Measurements from ENCODE around the gene SCRN3. TPM values are rescaled to one million over a fixed set of nuclear protein-coding genes. Genes with fewer than 3 reads are reported as not detected.
A peak's percentile ranks its signal among the peaks of the same experiment; 100 is the strongest.
"Not testable (repeated sequence)": the region's sequence is repeated elsewhere in the genome, so short reads cannot be mapped to it uniquely, and the experiment has no call there.

The SCRN3 gene
- total RNA-seq, 2 experiments from 2014 or later: 16.8 to 16.9 TPM

DNA sequence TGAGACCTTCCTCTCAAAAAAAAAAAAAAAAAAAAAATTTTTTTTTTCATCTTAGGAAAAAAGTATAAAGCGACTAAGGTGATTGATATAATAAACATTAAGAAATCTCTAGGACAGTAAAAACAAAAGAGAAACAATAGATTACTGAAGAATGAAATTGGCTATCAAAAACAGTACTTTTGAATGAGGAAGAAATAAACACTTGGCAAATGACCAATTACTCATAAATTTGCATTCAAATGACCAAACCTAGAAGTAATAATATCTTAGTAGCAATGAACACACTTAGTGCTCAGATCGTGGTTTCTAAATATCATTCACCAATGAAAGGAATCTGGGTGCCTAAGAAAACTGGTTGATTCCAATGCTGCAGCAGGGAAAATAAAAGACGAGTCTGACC, 10.3 kb upstream of the SCRN3 start:
- Mint-ChIP-seq H3K27me3 (no peaks in the 10 kb centered on the region), H3K4me3 (no peak overlapping the region), H3K27ac (no peak overlapping the region), H3K4me1 (peaks cover 10% of the 10 kb centered on the region), H3K36me3 (ENCODE audit: low read depth) (peaks cover 41% of the 10 kb centered on the region), H3K9me3 (no peaks in the 10 kb centered on the region)
- POLR2A ChIA-PET: no interaction called here
- CTCF ChIA-PET: no interaction called here
- DNase-seq: no peak

DNA sequence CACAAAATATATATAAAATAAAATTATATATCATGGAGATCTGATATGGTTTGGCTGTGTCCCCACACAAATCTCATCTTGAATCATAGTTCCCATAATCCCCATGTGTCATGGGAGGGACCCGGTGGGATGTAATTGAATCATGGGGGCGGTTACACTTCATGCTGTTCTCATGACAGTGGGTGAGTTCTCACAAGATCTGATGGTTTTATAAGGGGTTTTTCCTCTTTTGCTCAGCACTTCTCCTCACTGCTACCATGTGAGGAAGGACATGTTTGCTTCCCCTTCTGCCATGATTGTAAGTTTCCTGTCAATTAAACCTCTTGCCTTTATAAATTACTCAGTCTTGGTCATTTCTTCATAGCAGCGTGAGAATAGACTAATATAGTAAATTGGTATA, 6.8 kb upstream of the SCRN3 start:
- Mint-ChIP-seq H3K4me1 (peaks cover 24% of the 10 kb centered on the region), H3K36me3 (ENCODE audit: low read depth) (peaks cover 54% of the 10 kb centered on the region)
- H3K27ac Mint-ChIP-seq, CTCF ChIA-PET, DNase-seq, H3K4me3 Mint-ChIP-seq, H3K27me3 Mint-ChIP-seq, POLR2A ChIA-PET, H3K9me3 Mint-ChIP-seq: not testable (repeated sequence)

DNA sequence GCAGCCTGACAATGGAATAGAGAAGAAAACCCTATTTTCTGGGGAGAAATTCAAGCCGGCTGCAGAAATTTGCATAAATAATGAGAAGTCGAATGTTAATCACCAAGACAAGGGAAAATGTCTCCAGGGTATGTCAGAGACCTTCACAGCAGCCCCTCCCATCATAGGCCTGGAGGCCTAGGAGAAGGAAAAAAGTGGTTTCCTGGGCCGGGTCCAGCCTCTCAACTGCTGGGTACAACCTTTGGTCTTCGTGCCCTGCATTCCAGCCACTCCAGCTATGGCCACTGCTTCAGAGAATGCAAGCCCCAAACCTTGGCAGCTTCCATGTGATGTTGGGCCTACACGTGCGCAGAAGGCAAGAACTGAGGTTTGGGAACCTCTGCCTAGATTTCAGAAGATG, 6.0 kb upstream of the SCRN3 start:
- DNase-seq: no peak
- Mint-ChIP-seq H3K27ac (no peak overlapping the region), H3K9me3 (no peaks in the 10 kb centered on the region), H3K4me3 (no peak overlapping the region), H3K36me3 (ENCODE audit: low read depth) (peaks cover 56% of the 10 kb centered on the region), H3K4me1 (peaks cover 26% of the 10 kb centered on the region), H3K27me3 (no peaks in the 10 kb centered on the region)
- ChIA-PET POLR2A (no interaction called here), CTCF (no interaction called here)

DNA sequence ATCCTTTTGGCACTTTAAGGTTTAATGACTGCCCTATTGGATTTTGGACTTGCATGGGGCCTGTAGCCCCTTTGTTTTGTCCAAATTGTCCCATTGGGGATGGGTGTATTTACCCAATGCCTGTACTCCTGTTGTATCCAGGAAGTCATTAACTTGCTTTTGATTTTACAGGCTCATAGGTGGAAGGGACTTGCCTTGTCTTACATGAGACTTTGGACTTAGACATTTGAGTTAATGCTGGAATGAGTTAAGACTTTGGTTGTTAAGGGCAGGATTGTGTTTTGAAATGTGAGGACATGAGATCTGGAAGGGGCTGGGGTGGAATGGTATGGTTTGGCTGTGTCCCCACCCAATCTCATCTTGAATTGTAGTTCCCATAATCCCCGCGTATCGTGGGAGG, 5.2 kb upstream of the SCRN3 start:
- H3K4me3 Mint-ChIP-seq, CTCF ChIA-PET, DNase-seq, POLR2A ChIA-PET, H3K9me3 Mint-ChIP-seq, H3K27ac Mint-ChIP-seq, H3K27me3 Mint-ChIP-seq: not testable (repeated sequence)
- H3K36me3 Mint-ChIP-seq (ENCODE audit: low read depth): peaks cover 53% of the 10 kb centered on the region
- H3K4me1 Mint-ChIP-seq: peaks cover 31% of the 10 kb centered on the region

DNA sequence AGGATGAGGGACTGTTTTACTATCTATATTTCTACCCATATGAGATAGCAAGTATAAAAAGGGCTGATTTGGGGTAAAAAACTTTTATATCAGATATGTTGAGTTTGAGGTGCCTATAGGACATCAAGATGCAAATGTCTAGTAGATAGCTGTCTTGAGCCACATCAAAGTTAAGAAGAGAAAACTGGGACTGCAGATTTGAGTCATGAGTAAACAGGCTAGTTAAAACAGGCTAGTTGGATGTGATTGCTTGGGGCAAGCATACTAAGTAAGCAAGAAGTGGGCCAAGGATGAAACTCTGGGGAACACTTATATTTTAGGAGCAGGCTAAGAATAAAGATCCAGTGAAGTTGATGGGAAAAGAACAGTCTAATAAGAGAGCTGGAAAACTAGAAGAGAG, 2.8 kb upstream of the SCRN3 start:
- H3K36me3 Mint-ChIP-seq (ENCODE audit: low read depth): peaks cover 42% of the 10 kb centered on the region
- ChIA-PET POLR2A (no interaction called here), CTCF (interaction anchor here (1.1 kb wide), 2 partner anchors 10 to 20 kb away, joined by 3 to 4 read pairs; no protein-coding TSS in a partner anchor)
- H3K4me1 Mint-ChIP-seq: peaks cover 44% of the 10 kb centered on the region
- no peaks in the 10 kb centered on the region for H3K27me3 Mint-ChIP-seq
- H3K27ac Mint-ChIP-seq: no peak overlapping the region
- H3K4me3 Mint-ChIP-seq: no peak overlapping the region
- no peak for DNase-seq
- no peaks in the 10 kb centered on the region for H3K9me3 Mint-ChIP-seq

DNA sequence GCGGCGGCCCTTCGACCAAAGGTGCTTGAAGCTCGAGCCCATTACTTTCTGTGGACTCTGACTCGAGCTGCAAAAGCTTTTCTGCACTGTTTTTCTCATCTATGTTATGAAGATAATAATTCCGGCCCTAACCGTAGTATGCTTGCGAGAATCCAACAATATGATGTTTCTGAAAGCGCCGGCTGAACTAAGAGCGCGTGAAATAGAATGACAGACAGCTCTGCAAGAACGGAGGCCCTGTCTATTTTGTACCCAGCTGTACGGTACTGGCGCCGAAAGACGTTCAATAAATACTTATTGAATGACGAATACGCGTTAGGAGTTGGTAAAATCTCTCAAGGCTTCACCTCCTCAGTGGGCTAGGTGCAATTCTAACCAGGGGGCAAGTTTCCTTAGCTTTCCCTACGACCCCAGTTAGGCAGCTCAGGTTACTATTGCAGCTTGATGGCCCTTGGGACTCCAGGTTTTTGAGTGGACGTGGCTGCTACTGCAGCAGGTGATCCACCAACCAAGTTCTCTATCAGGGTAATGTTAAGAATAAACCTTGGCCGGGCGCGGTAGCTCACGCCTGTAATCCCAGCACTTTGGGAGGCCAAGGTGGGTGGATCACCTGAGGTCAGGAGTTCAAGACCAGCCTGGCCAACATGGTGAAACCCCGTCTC, 570 bp downstream of the SCRN3 start:
- CTCF ChIA-PET: interaction anchor here (1.2 kb wide), 1 partner anchor 151 kb away, joined by 4 read pairs; no protein-coding TSS in a partner anchor
- H3K9me3 Mint-ChIP-seq: no peaks in the 10 kb centered on the region
- DNase-seq: peak; percentile 18
- peak overlapping the region; percentile 98 for H3K4me3 Mint-ChIP-seq
- H3K27me3 Mint-ChIP-seq: no peaks in the 10 kb centered on the region
- POLR2A ChIA-PET: no interaction called here
- peaks cover 34% of the 10 kb centered on the region for H3K36me3 Mint-ChIP-seq (ENCODE audit: low read depth)
- H3K4me1 Mint-ChIP-seq: peaks cover 41% of the 10 kb centered on the region
- H3K27ac Mint-ChIP-seq: peak overlapping the region; percentile 98

DNA sequence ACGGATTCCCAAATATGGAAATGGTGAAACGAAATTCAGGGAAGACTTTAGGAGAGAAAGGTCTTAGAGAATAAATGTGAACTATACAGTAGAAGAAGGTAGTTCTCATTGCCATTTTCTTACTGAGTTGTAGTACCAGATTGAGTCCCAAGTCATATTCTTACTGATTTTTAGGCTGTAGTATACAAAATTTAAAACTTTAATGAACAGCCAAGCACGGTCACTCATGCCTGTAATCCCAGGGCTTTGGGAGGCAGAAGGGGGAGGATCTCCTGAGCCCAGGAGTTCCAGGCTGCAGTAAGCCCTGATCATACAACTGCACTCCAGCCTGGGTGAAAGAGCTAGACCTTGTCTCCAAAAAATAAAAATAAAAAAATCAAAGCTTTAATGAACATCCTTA, 2.2 kb downstream of the SCRN3 start:
- H3K9me3 Mint-ChIP-seq: no peaks in the 10 kb centered on the region
- H3K27me3 Mint-ChIP-seq: no peaks in the 10 kb centered on the region
- H3K4me3 Mint-ChIP-seq: no peak overlapping the region
- ChIA-PET CTCF (no interaction called here), POLR2A (no interaction called here)
- H3K27ac Mint-ChIP-seq: no peak overlapping the region
- peaks cover 31% of the 10 kb centered on the region for H3K36me3 Mint-ChIP-seq (ENCODE audit: low read depth)
- no peak for DNase-seq
- H3K4me1 Mint-ChIP-seq: peaks cover 33% of the 10 kb centered on the region

DNA sequence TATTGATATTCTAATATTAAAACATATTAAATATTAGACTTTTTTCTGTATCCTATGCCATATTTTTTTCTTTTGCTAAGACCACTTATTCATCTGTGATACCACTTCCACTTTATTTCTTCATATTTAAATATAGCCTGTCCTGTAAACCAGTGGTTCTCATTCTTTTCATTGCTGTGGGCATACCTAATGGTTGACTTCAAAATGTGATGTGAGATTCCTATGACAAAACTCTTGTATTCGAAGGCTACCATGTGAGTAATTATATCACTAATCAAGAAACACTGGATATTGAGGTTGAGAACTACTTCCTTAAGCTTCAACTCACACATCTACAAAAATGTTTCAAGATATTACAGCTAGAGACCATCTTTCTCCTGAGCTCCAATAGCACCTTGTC, 3.6 kb downstream of the SCRN3 start:
- ChIA-PET CTCF (interaction anchor here (1.6 to 1.7 kb wide), 2 partner anchors 13 to 55 kb away, joined by 4 read pairs; no protein-coding TSS in a partner anchor), POLR2A (interaction anchor here (0.5 kb wide), 1 partner anchor 13 kb away, joined by 4 read pairs; no protein-coding TSS in a partner anchor)
- peaks cover 26% of the 10 kb centered on the region for H3K4me1 Mint-ChIP-seq
- peaks cover 28% of the 10 kb centered on the region for H3K36me3 Mint-ChIP-seq (ENCODE audit: low read depth)
- H3K27ac Mint-ChIP-seq: no peak overlapping the region
- no peaks in the 10 kb centered on the region for H3K27me3 Mint-ChIP-seq
- H3K9me3 Mint-ChIP-seq: no peaks in the 10 kb centered on the region
- DNase-seq: no peak
- no peak overlapping the region for H3K4me3 Mint-ChIP-seq

DNA sequence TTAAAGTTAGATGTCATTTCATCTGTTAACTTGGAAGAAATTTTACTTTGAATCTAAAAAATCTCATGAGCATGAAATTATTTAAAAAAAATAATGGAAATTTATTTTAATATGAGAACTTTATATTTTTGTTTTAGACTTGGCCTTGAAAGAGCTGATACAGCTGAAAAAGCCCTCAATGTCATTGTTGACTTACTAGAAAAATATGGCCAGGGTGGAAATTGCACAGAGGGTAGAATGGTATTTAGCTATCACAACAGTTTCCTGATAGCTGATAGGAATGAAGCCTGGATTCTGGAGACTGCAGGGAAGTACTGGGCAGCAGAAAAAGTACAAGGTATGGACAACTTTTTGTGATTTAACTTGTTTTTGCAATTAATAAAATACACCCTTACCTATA, 5.3 kb downstream of the SCRN3 start:
- H3K27ac Mint-ChIP-seq: no peak overlapping the region
- H3K4me3 Mint-ChIP-seq: no peak overlapping the region
- H3K9me3 Mint-ChIP-seq: no peaks in the 10 kb centered on the region
- peaks cover 16% of the 10 kb centered on the region for H3K4me1 Mint-ChIP-seq
- POLR2A ChIA-PET: no interaction called here
- H3K27me3 Mint-ChIP-seq: no peaks in the 10 kb centered on the region
- CTCF ChIA-PET: no interaction called here
- DNase-seq: no peak
- peaks cover 23% of the 10 kb centered on the region for H3K36me3 Mint-ChIP-seq (ENCODE audit: low read depth)

DNA sequence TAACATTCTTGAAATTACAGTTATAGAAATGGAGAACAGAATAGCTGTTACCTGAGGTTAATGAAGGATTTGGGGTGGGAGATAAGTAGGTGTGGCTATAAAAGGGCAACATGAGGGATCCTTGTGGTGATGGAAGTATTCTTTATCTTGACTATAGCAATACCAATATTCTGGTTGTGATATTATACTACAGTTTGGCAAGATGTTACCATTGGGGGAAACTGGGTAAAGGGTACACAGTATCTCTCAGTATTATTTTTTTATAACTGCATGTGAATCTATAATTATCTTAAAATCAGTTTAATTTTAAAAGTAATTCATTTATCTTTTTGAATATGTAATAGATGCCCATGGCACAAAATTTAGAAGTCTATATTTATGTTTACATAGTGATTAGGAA, 8.1 kb downstream of the SCRN3 start:
- Mint-ChIP-seq H3K9me3 (no peaks in the 10 kb centered on the region), H3K4me1 (peaks cover 2% of the 10 kb centered on the region), H3K36me3 (ENCODE audit: low read depth) (peaks cover 21% of the 10 kb centered on the region), H3K4me3 (no peak overlapping the region), H3K27me3 (no peaks in the 10 kb centered on the region), H3K27ac (no peak overlapping the region)
- no peak for DNase-seq
- CTCF ChIA-PET: no interaction called here
- POLR2A ChIA-PET: no interaction called here

DNA sequence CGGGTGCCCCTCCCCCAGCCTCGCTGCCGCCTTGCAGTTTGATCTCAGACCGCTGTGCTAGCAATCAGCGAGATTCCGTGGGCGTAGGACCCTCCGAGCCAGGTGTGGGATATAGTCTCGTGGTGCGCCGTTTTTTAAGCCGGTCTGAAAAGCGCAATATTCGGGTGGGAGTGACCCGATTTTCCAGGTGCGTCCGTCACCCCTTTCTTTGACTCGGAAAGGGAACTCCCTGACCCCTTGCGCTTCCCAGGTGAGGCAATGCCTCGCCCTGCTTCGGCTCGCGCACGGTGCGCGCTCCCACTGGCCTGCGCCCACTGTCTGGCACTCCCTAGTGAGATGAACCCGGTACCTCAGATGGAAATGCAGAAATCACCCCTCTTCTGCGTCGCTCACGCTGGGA, 14.5 kb downstream of the SCRN3 start:
- H3K4me3 Mint-ChIP-seq, DNase-seq, CTCF ChIA-PET, H3K27me3 Mint-ChIP-seq, H3K27ac Mint-ChIP-seq, POLR2A ChIA-PET, H3K4me1 Mint-ChIP-seq, H3K9me3 Mint-ChIP-seq: not testable (repeated sequence)
- H3K36me3 Mint-ChIP-seq (ENCODE audit: low read depth): peaks cover 13% of the 10 kb centered on the region

DNA sequence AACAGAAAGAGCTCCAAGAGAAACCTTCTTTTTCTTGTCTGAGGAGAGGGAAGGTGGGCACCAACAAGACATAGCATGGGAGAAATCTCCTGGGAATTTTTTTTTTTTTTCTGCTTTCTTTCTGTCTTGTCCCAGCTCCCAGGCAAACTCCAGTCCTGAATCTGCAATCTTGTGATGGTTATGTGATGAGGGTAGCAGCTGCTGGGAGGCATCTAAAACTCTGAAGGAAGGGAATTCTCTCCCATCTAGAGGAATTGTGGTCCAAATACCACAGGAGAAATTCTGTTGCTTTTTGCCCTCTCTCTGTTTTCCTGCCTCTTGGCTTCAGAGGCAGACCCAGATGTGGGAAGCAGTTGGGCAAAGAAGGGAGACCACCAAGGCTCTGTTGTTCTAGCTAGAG, 16.7 kb downstream of the SCRN3 start:
- ChIA-PET POLR2A (interaction anchor here (0.6 kb wide), 1 partner anchor 14 kb away, joined by 4 read pairs; no protein-coding TSS in a partner anchor), CTCF (interaction anchor here (0.6 to 2.0 kb wide), 6 partner anchors 13 to 865 kb away, joined by 3 to 7 read pairs (median 4); no protein-coding TSS in a partner anchor)
- Mint-ChIP-seq H3K36me3 (ENCODE audit: low read depth) (peaks cover 13% of the 10 kb centered on the region), H3K27me3 (no peaks in the 10 kb centered on the region), H3K4me1 (peaks cover 3% of the 10 kb centered on the region), H3K9me3 (no peaks in the 10 kb centered on the region), H3K4me3 (no peak overlapping the region), H3K27ac (peak overlapping the region; percentile 48)
- no peak for DNase-seq

DNA sequence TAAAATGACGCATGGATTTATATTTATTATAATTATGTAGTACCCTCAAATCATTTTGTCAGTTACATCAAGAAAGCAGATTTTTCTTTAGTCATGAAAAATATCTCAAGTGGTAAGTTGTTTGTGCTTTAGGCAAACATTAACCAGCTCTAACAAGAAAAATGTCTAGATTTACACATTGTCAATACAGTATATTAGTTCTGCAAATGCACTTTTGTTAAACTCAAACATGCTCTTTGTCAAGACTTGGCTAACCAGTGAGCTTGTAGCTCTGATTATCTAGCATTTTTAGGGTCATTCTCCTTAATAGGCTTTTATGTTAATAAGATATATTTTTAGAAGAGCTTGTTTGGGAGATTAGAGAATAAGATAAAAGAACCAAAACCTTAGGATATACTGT, 32.7 kb downstream of the SCRN3 start:
- no peaks in the 10 kb centered on the region for H3K27me3 Mint-ChIP-seq
- ChIA-PET POLR2A (no interaction called here), CTCF (no interaction called here)
- no peak for DNase-seq
- H3K4me1 Mint-ChIP-seq: no peaks in the 10 kb centered on the region
- H3K4me3 Mint-ChIP-seq: no peak overlapping the region
- no peak overlapping the region for H3K27ac Mint-ChIP-seq
- H3K36me3 Mint-ChIP-seq (ENCODE audit: low read depth): peaks cover 32% of the 10 kb centered on the region
- peaks cover 7% of the 10 kb centered on the region for H3K9me3 Mint-ChIP-seq

DNA sequence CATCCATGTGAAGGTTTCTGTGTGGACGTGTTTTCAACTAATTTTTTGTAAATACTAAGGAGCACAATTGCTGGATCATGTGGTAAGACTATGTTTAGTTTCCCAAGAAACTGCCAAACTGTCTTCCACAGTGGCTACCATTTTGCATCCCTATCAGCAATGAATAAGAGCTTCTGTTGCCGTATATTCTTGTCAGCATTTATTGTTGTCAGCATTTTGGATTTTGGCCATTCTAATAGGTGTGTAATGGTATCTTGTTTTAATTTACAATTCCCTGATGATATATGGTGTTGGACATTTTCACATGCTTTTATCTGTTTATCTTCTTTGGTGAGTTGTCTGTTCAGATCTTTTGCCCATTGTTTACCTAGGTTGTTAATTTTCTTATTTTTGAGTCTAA, 34.5 kb downstream of the SCRN3 start:
- POLR2A ChIA-PET: no interaction called here
- peaks cover 35% of the 10 kb centered on the region for H3K36me3 Mint-ChIP-seq (ENCODE audit: low read depth)

More for the DNA sequence above, 34.5 kb downstream of the SCRN3 start:
- Mint-ChIP-seq H3K4me1 (no peaks in the 10 kb centered on the region), H3K27me3 (no peaks in the 10 kb centered on the region), H3K9me3 (peaks cover 7% of the 10 kb centered on the region), H3K27ac (no peak overlapping the region), H3K4me3 (no peak overlapping the region)
- CTCF ChIA-PET: no interaction called here
- DNase-seq: no peak

Measured in activated CD4-positive, alpha-beta T cell treated with anti-CD3 and anti-CD28 coated beads, Interleukin-2, amount 10 ng/mL, durations not matched to agents 7 days and 5 days (primary cell).